B cell (primary cell): Measurements from ENCODE around the gene MFRP. TPM values are rescaled to one million over a fixed set of nuclear protein-coding genes. Genes with fewer than 3 reads are reported as not detected.

Experiments
- ATAC-seq: fragments of 200-7000 bp; cut with Tn5 transposase; one replicate; pipeline ENCODE4 v1.10.0; 2021; ENCODE audit warnings: low read depth, mild to moderate bottlenecking, moderate number of reproducible peaks, moderate library complexity
- CTCF ChIA-PET: fragments of 350-600 bp; sonication (Branson Sonifier 250); formaldehyde crosslinking; loops from one replicate; lab custom pipeline; 2021; ENCODE audit warnings: antibody characterized with exemption, inconsistent platforms; lab: Charles Lee
- POLR2A ChIA-PET: fragments of 350-600 bp; sonication (Branson Sonifier 250); formaldehyde crosslinking; loops from one replicate; lab custom pipeline; 2021; ENCODE audit warnings: antibody characterized with exemption; lab: Charles Lee
- DNase-seq: peaks from one replicate; pipeline ENCODE4 v3.0.0; 2013
- H2AFZ ChIP-seq: 2 replicates; pipeline ENCODE4 v1.6.1; 2012; ENCODE audit warnings: mild to moderate bottlenecking, low read depth, low read length; ENCODE audit not compliant: insufficient read depth, poor library complexity, severe bottlenecking
- H3K27ac ChIP-seq, 2 donors: 1 replicate in 1 of 2; 2 replicates in 1 of 2; pipeline ENCODE4 v1.5.1; 2012 to 2013; ENCODE audit warnings: low read length in 2 of 2, mild to moderate bottlenecking in 2 of 2, moderate library complexity in 1 of 2
- H3K27me3 ChIP-seq, 4 experiments: fragments of 200-600 bp in 1 of 4; sonication (generic) in 1 of 4; replicated peaks in 1 of 4; 1 replicate in 2 of 4; 2 replicates in 2 of 4; pipeline versions ENCODE4 v1.6.1 to v1.7.0; 2013 to 2016; ENCODE audit warnings: low read length in 3 of 4, mild to moderate bottlenecking in 2 of 4, mixed read lengths in 1 of 4, moderate library complexity in 1 of 4; ENCODE audit not compliant: insufficient read depth in 4 of 4, control insufficient read depth in 3 of 4; ENCODE audit errors: control extremely low read depth in 1 of 4
- H3K36me3 ChIP-seq, 2 experiments: replicated peaks in 1 of 2; 1 replicate in 1 of 2; 2 replicates in 1 of 2; pipeline versions ENCODE4 v1.6.1 to v1.7.1; 2013; ENCODE audit warnings: low read length in 1 of 2; ENCODE audit not compliant: insufficient read depth in 2 of 2, control insufficient read depth in 1 of 2; ENCODE audit errors: control extremely low read depth in 1 of 2, extremely low read depth in 1 of 2
- H3K4me1 ChIP-seq, 2 donors: fragments of 200-600 bp in 1 of 2; sonication (generic) in 1 of 2; 1 replicate in 1 of 2; 2 replicates in 1 of 2; pipeline versions ENCODE4 v1.5.1 to v1.6.1; 2013 to 2017; ENCODE audit warnings: low read length in 2 of 2; ENCODE audit not compliant: control insufficient read depth in 2 of 2, insufficient read depth in 2 of 2
- H3K4me2 ChIP-seq: replicated peaks from 2 replicates; pipeline ENCODE3; 2012; ENCODE audit warnings: mild to moderate bottlenecking, low read depth, low read length; ENCODE audit not compliant: poor library complexity, severe bottlenecking
- H3K4me3 ChIP-seq, 5 experiments: fragments of 200-600 bp in 1 of 5; sonication (generic) in 1 of 5; 1 replicate in 3 of 5; 2 replicates in 2 of 5; pipeline versions ENCODE4 v1.5.1 to v1.7.0; 2011 to 2016; ENCODE audit warnings: low read length in 4 of 5, mild to moderate bottlenecking in 4 of 5, low read depth in 2 of 5, control low read depth in 1 of 5, moderate library complexity in 1 of 5; ENCODE audit not compliant: insufficient read depth in 1 of 5; ENCODE audit errors: control extremely low read depth in 1 of 5, extremely low read depth in 1 of 5
- H3K79me2 ChIP-seq: fragments of 200-600 bp; sonication (generic); one replicate; pipeline ENCODE4 v1.6.0; 2016; ENCODE audit warnings: low read length; ENCODE audit not compliant: control insufficient read depth, insufficient read depth
- H3K9ac ChIP-seq: fragments of 200-600 bp; sonication (generic); 2 replicates; pipeline ENCODE4 v1.6.1; 2017; ENCODE audit warnings: mild to moderate bottlenecking, low read length, moderate library complexity
- H3K9me3 ChIP-seq, 3 donors: one replicate each; pipeline versions ENCODE4 v1.6.1 to v1.7.1; 2013; ENCODE audit warnings: low read length in 2 of 3; ENCODE audit not compliant: control insufficient read depth in 2 of 3, insufficient read depth in 1 of 3; ENCODE audit errors: control extremely low read depth in 1 of 3
- H4K20me1 ChIP-seq: 2 replicates; pipeline ENCODE4 v1.6.0; 2012; ENCODE audit warnings: mild to moderate bottlenecking, low read length; ENCODE audit not compliant: insufficient read depth, control insufficient read depth, poor library complexity, severe bottlenecking
- H3K27ac Mint-ChIP-seq: one replicate; pipeline ENCODE4 v1.8.0; 2021; ENCODE audit warnings: mixed read lengths
- H3K27me3 Mint-ChIP-seq: one replicate; pipeline ENCODE4 v1.8.0; 2021; ENCODE audit warnings: mixed read lengths
- H3K4me1 Mint-ChIP-seq: one replicate; pipeline ENCODE4 v1.8.0; 2021; ENCODE audit warnings: mixed read lengths
- H3K4me3 Mint-ChIP-seq: one replicate; pipeline ENCODE4 v1.8.0; 2021; ENCODE audit warnings: mixed read lengths
- H3K9me3 Mint-ChIP-seq: one replicate; pipeline ENCODE4 v1.8.0; 2022; ENCODE audit warnings: mixed read lengths; ENCODE audit not compliant: insufficient read depth
- CTCF ChIP-seq: fragments of 200-600 bp; IDR thresholded peaks from one replicate; pipeline ENCODE4 v1.8.0; 2022; ENCODE audit warnings: antibody characterized with exemption, mild to moderate bottlenecking
- EZH2 ChIP-seq: IDR thresholded peaks from 2 replicates; pipeline ENCODE4 v1.6.1; 2012; ENCODE audit warnings: borderline replicate concordance, low read depth, mild to moderate bottlenecking, moderate library complexity, low read length; ENCODE audit not compliant: insufficient read depth, poor library complexity, severe bottlenecking
- WGBS: methylation state at CpG from one replicate; pipeline ENCODE4 v1.1.5; 2013; ENCODE audit warnings: missing lambda C conversion rate; ENCODE audit not compliant: insufficient coverage; 5-methylcytosine and 5-hydroxymethylcytosine counted together
- intact Hi-C: fragments of 100-400 bp; cut with micrococcal nuclease; formaldehyde crosslinking; loops from one replicate; pipeline ENCODE4 v1.10.0; 2022
- polyA plus RNA-seq: library from polyadenylated mRNA; depleted of rRNA; stranded (reverse); fragments of >200 nt; gene quantifications from 2 replicates; pipeline ENCODE4 v1.2.3, GENCODE V29; 2012
- total RNA-seq, 2 donors: library from RNA; stranded (reverse); fragments of 120-200 nt in 1 of 2; gene quantifications; 1 replicate in 1 of 2; 2 replicates in 1 of 2; pipeline versions ENCODE4 v1.2.3 to v1.2.4, GENCODE V29; 2013 to 2022

Gene MFRP
- total and polyA plus RNA-seq, 2 donors (not counting 1 experiment from before 2014, with no cell fraction given) = not detected

- Histone ChIP-seq H3K27ac (no peak overlapping the region), H3K4me2 (no peak overlapping the region), H3K36me3 (no peaks in the 10 kb centered on the region), H3K9me3 (peaks cover 0 to 9% (median 0%) of the 10 kb centered on the region in 3 donors), H3K9ac (no peak overlapping the region), H3K27me3 (peaks cover 0 to 45% (median 20%) of the 10 kb centered on the region in 4 experiments), H2AFZ (no peak overlapping the region), H3K4me1 (peaks cover 14 to 30% of the 10 kb centered on the region in 2 donors), H3K79me2 (no peaks in the 10 kb centered on the region), H4K20me1 (no peaks in the 10 kb centered on the region), H3K4me3 (no peak overlapping the region)
- Mint-ChIP-seq H3K27me3 (peaks cover 41% of the 10 kb centered on the region), H3K9me3 (no peaks in the 10 kb centered on the region), H3K27ac (no peak overlapping the region), H3K4me3 (no peak overlapping the region), H3K4me1 (peaks cover 26% of the 10 kb centered on the region)
- intact Hi-C loops = no loop called here
- DNase-seq = peak; percentile 42
- ATAC-seq = no peak
- CTCF ChIA-PET = no interaction called here
- 84% methylated on average over 9 of the region's 10 CpGs for WGBS
- TF ChIP-seq CTCF (no peak), EZH2 (no peak)
- POLR2A ChIA-PET = no interaction called here
Observed at GRCh38 chr11:119359365-119360214, 13.1 kb upstream of the MFRP start.

GRCh38 chr11:119357074-119357473, 10.6 kb upstream of the MFRP start:
- H3K9ac ChIP-seq = peak overlapping the region; percentile 85
- H3K79me2 ChIP-seq = no peaks in the 10 kb centered on the region
- DNase-seq (no peak), ATAC-seq (no peak)
- no peaks in the 10 kb centered on the region for H3K9me3 Mint-ChIP-seq
- peak overlapping the region in 4 of 5 experiments; percentile 54 to 94 (median 70) for H3K4me3 ChIP-seq
- POLR2A ChIA-PET = no interaction called here
- peaks cover 41% of the 10 kb centered on the region for H3K27me3 Mint-ChIP-seq
- no peak overlapping the region for H3K27ac ChIP-seq
- peaks cover 0 to 39% (median 11%) of the 10 kb centered on the region in 4 experiments for H3K27me3 ChIP-seq
- 67% methylated on average over 5 of the region's 13 CpGs for WGBS
- no peaks in the 10 kb centered on the region for H3K36me3 ChIP-seq
- H3K4me1 ChIP-seq = peaks cover 3 to 17% of the 10 kb centered on the region in 2 donors
- H3K4me2 ChIP-seq = peak overlapping the region; percentile 100
- H4K20me1 ChIP-seq = no peaks in the 10 kb centered on the region
- peak overlapping the region; percentile 99 for H2AFZ ChIP-seq
- H3K27ac Mint-ChIP-seq = no peak overlapping the region
- intact Hi-C loops = loop anchor here (2.0 kb wide), 1 partner anchor 22 kb away; the partner anchor contains the start of gene RNF26
- H3K4me3 Mint-ChIP-seq = peak overlapping the region; percentile 65
- CTCF ChIA-PET = interaction anchor here (0.7 to 4.2 kb wide), 16 partner anchors 8 to 751 kb away, joined by 3 to 61 read pairs (median 10); partner anchors contain the start of genes C1QTNF5, MFRP and USP2
- H3K4me1 Mint-ChIP-seq = peaks cover 16% of the 10 kb centered on the region
- H3K9me3 ChIP-seq = no peaks in the 10 kb centered on the region
- TF ChIP-seq CTCF = no peak
- TF ChIP-seq EZH2 = no peak
